Muscle layer of duodenum (tissue), 2 donors: ENCODE measurements around the gene PTTG1IP.
"Not testable (repeated sequence)": the region's sequence is repeated elsewhere in the genome, so short reads cannot be mapped to it uniquely, and the experiment has no call there.

Experiments
- H3K27ac ChIP-seq: one replicate; pipeline ENCODE4 v1.7.0; 2013; ENCODE audit warnings: mild to moderate bottlenecking, low read length
- H3K27me3 ChIP-seq: one replicate; pipeline ENCODE4 v1.7.0; 2013; ENCODE audit warnings: low read depth, mild to moderate bottlenecking, control low read depth, low read length
- H3K36me3 ChIP-seq, 2 donors: one replicate each; pipeline ENCODE4 v1.7.0; 2013; ENCODE audit warnings: low read length in 2 of 2, control low read depth in 1 of 2, mild to moderate bottlenecking in 1 of 2; ENCODE audit not compliant: insufficient read depth in 2 of 2, control insufficient read depth in 1 of 2
- H3K4me1 ChIP-seq, 2 donors: one replicate each; pipeline ENCODE4 v1.7.0; 2013; ENCODE audit warnings: low read length in 2 of 2, mild to moderate bottlenecking in 2 of 2, control low read depth in 1 of 2, moderate library complexity in 1 of 2; ENCODE audit not compliant: insufficient read depth in 2 of 2, control insufficient read depth in 1 of 2
- H3K4me3 ChIP-seq, 2 donors: one replicate each; pipeline ENCODE4 v1.7.0; 2013; ENCODE audit warnings: low read length in 2 of 2, low read depth in 1 of 2, mild to moderate bottlenecking in 1 of 2
- H3K9me3 ChIP-seq, 2 donors: one replicate each; pipeline ENCODE4 v1.7.0; 2013; ENCODE audit warnings: low read length in 2 of 2, control low read depth in 1 of 2, mild to moderate bottlenecking in 1 of 2; ENCODE audit not compliant: control insufficient read depth in 1 of 2
- donor health status: healthy.

The PTTG1IP gene

DNA sequence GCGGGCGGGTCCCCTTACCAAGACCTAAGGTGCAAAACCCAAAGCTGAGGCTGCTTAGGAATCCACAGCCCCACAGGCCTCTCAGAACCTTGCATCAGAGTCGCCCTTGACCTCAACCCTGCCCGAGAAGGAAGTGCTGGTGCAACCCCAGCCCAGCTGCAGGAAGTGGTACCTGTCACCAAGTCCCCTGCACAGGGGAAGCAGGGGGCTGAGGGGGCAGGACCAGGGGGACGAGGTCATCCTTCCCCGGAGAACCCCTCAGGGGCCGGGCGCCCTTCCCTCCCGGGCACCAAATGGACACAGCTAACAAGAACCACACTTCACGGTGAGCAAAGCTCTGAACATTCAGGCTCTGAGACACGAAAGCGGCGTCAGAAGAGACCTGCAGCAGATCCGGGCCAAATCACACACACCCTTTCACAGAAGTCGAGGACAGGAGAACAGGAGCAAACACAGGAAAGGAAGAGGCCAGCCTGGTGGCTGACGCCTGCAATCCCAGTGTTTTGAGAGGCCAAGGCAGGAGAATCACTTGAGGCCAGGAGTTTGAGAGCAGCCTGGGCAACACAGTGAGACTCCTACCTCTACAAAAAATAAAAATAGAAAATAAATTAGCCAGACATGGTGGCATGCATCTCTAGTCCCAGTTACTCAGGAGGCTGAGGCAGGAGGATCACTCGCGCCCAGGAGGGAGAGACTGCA, 40.8 kb upstream of the PTTG1IP start:
- H3K4me1 ChIP-seq: peaks cover 13 to 16% of the 10 kb centered on the region in 2 donors
- H3K27me3 ChIP-seq: no peaks in the 10 kb centered on the region
- no peak overlapping the region for H3K4me3 ChIP-seq
- H3K9me3 ChIP-seq: no peaks in the 10 kb centered on the region
- no peaks in the 10 kb centered on the region for H3K36me3 ChIP-seq
- H3K27ac ChIP-seq: no peak overlapping the region

DNA sequence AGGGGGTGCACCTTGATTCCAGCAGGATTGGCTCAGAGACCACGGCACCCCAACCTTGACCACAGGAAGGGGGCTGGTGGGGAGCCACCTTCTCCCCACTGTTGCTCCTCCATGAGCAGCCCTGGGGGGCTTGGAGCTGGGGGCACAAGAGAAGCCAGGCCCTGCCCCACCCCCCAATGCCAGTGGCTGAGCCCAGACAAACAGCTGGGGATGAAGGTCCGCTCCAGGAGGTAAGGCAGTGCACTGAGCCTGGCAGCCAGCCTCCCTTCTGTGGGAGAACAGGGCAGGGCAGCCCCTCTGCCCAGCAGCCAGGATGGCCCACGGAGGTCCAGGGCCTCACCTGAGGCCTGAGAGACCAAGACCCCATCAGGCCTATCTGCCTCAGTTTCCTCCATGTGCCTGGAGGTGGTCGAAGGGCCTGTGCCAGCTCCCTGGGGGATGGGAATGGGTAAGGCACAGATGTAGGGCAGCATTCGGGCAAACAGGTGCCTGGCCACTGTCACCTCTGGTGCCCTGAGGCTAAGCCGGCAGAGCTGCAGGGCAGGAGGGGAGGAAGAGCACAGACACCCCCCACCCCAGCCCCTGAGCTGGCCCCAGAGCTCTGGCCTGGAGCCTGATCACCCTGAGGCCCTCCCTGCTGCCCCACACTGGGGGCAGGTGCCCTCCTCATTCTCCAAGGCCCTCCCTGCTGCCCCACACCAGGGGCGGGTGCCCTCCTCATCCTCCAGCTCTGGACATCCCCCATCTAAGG, 40.1 kb upstream of the PTTG1IP start:
- H3K9me3 ChIP-seq: no peaks in the 10 kb centered on the region
- no peak overlapping the region for H3K4me3 ChIP-seq
- H3K36me3 ChIP-seq: no peaks in the 10 kb centered on the region
- peaks cover 13 to 16% of the 10 kb centered on the region in 2 donors for H3K4me1 ChIP-seq
- peak overlapping the region; percentile 16 for H3K27ac ChIP-seq
- H3K27me3 ChIP-seq: no peaks in the 10 kb centered on the region

DNA sequence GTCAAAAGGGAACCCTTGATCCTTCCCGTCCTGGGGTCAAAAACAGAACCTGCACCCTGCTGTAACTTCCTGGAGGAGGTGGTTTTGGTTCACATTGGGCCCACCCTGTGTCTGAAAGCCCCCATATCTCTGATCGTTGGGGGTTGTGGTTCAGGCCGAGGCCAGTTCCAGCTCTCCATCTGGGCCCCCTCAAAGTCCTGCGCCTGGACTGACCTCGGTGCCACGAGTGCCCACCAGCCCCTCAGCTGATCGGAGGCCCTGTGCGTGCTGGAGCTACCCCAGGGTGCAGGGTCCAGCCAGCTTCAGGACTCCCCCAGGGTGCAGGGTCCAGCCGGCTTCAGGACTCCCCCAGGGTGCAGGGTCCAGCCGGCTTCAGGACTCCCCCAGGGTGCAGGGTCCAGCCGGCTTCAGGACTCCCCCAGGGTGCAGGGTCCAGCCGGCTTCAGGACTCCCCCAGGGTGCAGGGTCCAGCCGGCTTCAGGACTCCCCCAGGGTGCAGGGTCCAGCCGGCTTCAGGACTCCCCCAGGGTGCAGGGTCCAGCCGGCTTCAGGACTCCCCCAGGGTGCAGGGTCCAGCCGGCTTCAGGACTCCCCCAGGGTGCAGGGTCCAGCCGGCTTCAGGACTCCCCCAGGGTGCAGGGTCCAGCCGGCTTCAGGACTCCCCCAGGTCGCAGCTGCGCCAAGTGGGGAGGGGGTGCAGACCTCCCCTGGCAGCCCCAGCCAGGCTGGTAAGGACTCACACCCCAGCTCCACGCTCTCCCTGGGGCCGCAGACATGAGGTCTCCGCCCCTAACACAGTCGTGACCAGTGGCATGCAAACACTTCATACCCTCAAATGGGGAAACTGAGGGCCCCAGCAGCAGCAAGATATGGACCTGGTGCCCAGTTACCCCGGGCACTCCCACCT, 39.3 kb upstream of the PTTG1IP start:
- not testable (repeated sequence) for H3K27me3 ChIP-seq, H3K36me3 ChIP-seq, H3K4me3 ChIP-seq, H3K9me3 ChIP-seq
- Histone ChIP-seq H3K27ac (peak overlapping the region; percentile 39), H3K4me1 (peaks cover 13 to 16% of the 10 kb centered on the region in 2 donors)

DNA sequence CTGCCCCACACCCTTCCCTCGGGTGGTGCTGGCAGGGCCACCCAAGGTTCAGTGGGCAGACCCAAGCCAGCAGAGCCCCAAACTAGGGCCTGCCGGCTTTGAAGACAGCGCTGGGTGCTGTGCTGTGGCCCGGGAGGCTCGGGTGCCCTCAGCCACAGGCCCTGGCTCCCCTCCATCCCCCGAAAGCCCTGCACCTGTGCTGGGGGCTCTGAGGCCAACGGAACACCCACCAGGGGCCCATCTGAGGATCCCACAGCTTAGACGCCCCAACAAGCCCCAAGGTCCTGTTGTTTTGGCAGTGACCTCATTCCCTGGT, 38.6 kb upstream of the PTTG1IP start:
- H3K4me3 ChIP-seq: no peak overlapping the region
- peak overlapping the region; percentile 39 for H3K27ac ChIP-seq
- H3K4me1 ChIP-seq: peaks cover 13 to 22% of the 10 kb centered on the region in 2 donors
- H3K36me3 ChIP-seq: no peaks in the 10 kb centered on the region
- no peaks in the 10 kb centered on the region for H3K9me3 ChIP-seq
- no peaks in the 10 kb centered on the region for H3K27me3 ChIP-seq

DNA sequence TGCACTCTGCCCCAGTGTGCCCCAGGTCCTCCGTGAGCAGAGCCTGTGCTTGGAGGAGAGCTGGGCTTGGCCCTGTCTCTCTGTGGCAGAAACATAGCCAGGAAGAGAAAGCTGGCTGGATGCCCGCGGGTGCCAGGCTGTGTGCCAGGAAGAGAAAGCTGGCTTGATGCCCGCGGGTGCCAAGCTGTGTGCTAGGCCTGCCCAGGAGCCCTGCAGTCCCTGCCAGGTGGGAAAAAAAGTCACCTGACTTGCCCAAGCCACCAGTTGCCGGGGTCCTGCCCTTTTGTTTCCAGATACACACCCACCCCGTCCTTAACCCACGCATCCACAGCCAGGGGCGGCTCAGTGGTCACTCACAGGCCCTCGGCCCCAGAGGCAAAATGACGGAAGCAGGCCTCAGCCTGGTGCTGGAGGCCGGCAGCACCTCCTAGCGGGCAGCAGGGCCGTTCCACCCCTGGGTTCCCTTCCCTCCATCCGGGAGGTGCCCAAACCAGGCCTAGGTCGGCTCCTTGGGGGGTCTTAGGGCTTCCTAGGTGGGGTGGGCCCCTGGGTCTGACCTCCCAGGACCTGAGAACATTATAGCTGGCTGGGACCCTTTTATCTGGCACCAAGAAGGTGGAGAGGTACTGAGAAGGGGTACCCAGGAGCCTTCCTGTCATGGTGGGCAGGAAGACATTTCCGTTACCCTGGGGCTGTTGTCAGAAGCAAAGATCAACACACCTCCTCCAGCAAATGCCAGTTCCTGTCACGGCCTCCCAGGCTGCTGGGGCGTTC, 38.1 kb upstream of the PTTG1IP start:
- no peaks in the 10 kb centered on the region for H3K36me3 ChIP-seq
- H3K9me3 ChIP-seq: no peaks in the 10 kb centered on the region
- H3K27ac ChIP-seq: peak overlapping the region; percentile 56
- no peak overlapping the region for H3K4me3 ChIP-seq
- no peaks in the 10 kb centered on the region for H3K27me3 ChIP-seq
- peaks cover 13 to 25% of the 10 kb centered on the region in 2 donors for H3K4me1 ChIP-seq

DNA sequence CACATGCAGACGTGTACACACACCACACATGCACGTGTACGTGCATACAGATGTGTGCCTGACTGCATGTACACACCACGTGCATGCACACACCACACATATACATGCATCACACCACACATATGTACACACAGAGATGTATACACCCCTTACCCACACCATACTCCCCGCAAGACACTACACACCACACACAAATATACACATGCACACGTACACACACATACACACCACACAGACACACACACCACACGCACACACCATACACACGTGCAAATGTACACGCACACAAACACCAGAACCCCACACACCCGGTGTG, 37.5 kb upstream of the PTTG1IP start:
- Histone ChIP-seq H3K36me3 (no peaks in the 10 kb centered on the region), H3K4me1 (peaks cover 13 to 25% of the 10 kb centered on the region in 2 donors), H3K4me3 (no peak overlapping the region), H3K27ac (no peak overlapping the region), H3K27me3 (no peaks in the 10 kb centered on the region), H3K9me3 (no peaks in the 10 kb centered on the region)

DNA sequence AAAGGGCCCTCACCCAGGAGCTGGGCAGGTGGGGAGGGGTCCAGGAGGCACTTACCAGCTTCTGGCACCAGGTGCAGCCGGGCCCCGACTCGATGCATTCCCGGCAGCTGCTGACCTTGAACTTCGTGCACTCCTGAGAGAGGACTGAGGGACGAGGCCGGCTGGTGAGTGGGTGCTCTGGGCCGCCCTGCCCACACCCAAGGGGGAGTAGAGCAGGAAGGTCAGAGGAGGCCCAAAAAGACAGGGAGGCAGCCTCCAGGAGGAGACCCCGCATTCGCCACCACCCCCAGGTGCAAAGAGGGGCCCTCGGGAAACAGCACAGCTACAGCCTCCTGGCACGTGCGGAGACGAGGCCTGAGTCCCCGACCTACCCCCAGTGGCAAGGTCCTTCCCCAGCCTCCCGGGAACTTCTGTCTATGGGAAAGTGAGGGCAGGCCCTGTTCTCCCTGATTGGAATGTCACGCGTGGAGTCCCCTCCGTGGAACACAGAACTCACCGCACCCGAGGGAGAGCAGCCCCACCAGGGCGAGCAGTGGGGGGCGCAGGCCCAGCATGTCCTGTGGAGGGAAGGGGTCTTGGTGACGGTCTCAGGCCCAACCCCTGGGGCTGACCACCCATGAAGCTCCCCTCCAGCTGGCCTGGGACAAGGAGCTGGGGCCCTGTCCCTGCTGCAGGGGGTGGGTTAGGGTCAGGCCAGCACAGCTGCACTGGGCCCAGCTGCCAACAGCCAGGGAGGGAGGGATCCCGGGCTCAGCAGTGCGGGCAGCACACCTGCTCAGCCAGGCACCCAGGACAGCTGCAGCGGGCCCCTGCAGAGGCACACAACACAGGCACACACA, 37.0 kb upstream of the PTTG1IP start:
- H3K4me3 ChIP-seq: no peak overlapping the region
- H3K27ac ChIP-seq: no peak overlapping the region
- H3K4me1 ChIP-seq: peaks cover 13 to 25% of the 10 kb centered on the region in 2 donors

DNA sequence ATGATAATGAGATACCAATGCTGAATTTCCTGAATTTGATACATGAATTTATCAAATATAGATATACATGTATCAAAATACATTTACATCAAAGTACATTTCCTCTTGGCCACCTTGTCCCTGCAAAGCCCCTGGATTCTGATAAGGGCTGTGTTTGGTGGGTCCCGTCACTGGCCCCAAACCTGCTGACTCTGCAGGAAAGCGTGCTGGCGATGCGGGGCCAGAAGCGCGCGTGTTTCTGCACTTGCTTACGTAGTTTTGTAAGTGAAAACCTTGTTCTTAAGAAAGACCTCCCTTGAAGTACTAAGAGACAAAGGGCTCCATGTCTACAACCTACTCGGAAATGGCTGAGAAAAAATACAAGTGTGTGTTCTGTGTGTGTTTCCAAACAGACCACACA, 36.2 kb upstream of the PTTG1IP start:
- H3K27me3 ChIP-seq: no peaks in the 10 kb centered on the region
- no peak overlapping the region for H3K27ac ChIP-seq
- H3K4me1 ChIP-seq: peaks cover 13 to 25% of the 10 kb centered on the region in 2 donors
- no peaks in the 10 kb centered on the region for H3K36me3 ChIP-seq
- H3K4me3 ChIP-seq: no peak overlapping the region
- no peaks in the 10 kb centered on the region for H3K9me3 ChIP-seq

More for the DNA sequence above, 37.0 kb upstream of the PTTG1IP start:
- no peaks in the 10 kb centered on the region for H3K27me3 ChIP-seq
- no peaks in the 10 kb centered on the region for H3K9me3 ChIP-seq
- no peaks in the 10 kb centered on the region for H3K36me3 ChIP-seq

DNA sequence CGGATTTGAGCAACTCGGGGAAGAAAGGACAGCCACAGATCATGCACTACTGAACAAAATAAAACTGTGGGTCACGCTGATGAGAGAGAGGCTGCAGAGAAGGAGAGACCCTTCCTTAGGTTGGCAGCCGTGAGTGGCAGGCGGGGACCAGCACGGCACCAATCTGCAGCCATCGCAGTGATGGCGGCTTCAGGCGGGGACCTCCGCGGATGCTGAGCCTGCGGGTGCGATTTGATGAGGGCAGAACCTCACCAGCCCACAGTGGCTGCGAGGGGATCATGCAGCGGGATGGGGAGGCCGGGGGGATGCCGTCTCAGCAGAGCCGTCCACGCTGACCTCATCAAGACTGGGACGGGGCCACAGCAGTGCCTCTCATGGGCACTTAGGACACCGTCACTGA, 35.4 kb upstream of the PTTG1IP start:
- peak overlapping the region; percentile 33 to 36 for H3K4me3 ChIP-seq
- no peaks in the 10 kb centered on the region for H3K27me3 ChIP-seq
- no peaks in the 10 kb centered on the region for H3K9me3 ChIP-seq
- no peaks in the 10 kb centered on the region for H3K36me3 ChIP-seq
- peaks cover 13 to 25% of the 10 kb centered on the region in 2 donors for H3K4me1 ChIP-seq
- no peak overlapping the region for H3K27ac ChIP-seq
